H1 (cell line): Measurements from ENCODE around the gene SNX27.
A peak's percentile ranks its signal among the peaks of the same experiment; 100 is the strongest.

ENCODE experiments used
- ASH2L ChIP-seq: fragments of 200-600, 300-600 bp; sonication (generic); IDR thresholded peaks from one replicate; pipeline ENCODE4 v1.7.1; 2017; ENCODE audit warnings: low read length
- CHD2 ChIP-seq: IDR thresholded peaks from 2 replicates; pipeline ENCODE4 v1.6.1; 2012; ENCODE audit warnings: low read length, improper control_type of control experiment
- EP300 ChIP-seq, 2 experiments: IDR thresholded peaks; 1 replicate in 1 of 2; 2 replicates in 1 of 2; pipeline ENCODE4 v1.6.1; 2011 to 2012; ENCODE audit warnings: low read depth in 2 of 2, low read length in 2 of 2, mild to moderate bottlenecking in 2 of 2, borderline replicate concordance in 1 of 2, inconsistent platforms in 1 of 2, moderate library complexity in 1 of 2
- EZH2 ChIP-seq: fragments of 200-600 bp; sonication (generic); IDR thresholded peaks from 2 replicates; pipeline ENCODE4 v1.7.1; 2012; ENCODE audit warnings: low read depth, mild to moderate bottlenecking, moderate library complexity, low read length, inconsistent platforms; ENCODE audit not compliant: severe bottlenecking
- HDAC6 ChIP-seq: IDR thresholded peaks from one replicate; pipeline ENCODE4 v1.7.1; 2012; ENCODE audit warnings: low read depth, mild to moderate bottlenecking, inconsistent platforms, low read length, moderate library complexity
- MAFK ChIP-seq: IDR thresholded peaks from 2 replicates; pipeline ENCODE4 v1.6.1; 2012; ENCODE audit warnings: low read depth, mild to moderate bottlenecking, improper control_type of control experiment, low read length
- POLR2A ChIP-seq, 2 experiments: IDR thresholded peaks; 1 replicate in 1 of 2; 2 replicates in 1 of 2; pipeline ENCODE4 v1.6.1; 2011; ENCODE audit warnings: low read depth in 2 of 2, low read length in 2 of 2, mild to moderate bottlenecking in 2 of 2; ENCODE audit errors: control extremely low read depth in 1 of 2
- POLR2AphosphoS5 ChIP-seq: IDR thresholded peaks from 2 replicates; pipeline ENCODE4 v1.6.1; 2011; ENCODE audit warnings: low read depth, low read length
- SP4 ChIP-seq: IDR thresholded peaks from 2 replicates; pipeline ENCODE4 v1.6.1; 2012; ENCODE audit warnings: low read length, inconsistent platforms
- SUZ12 ChIP-seq: fragments of 200-600 bp; sonication (generic); IDR thresholded peaks from 2 replicates; pipeline ENCODE4 v1.6.1; 2012; ENCODE audit warnings: mild to moderate bottlenecking, inconsistent platforms, low read length, moderate library complexity, mixed read lengths
- TAF1 ChIP-seq: IDR thresholded peaks from 2 replicates; pipeline ENCODE4 v1.6.1; 2011; ENCODE audit warnings: mild to moderate bottlenecking, low read depth, low read length
- TF ChIP-seq, protein P1 (sequence below): IDR thresholded peaks from 2 replicates; pipeline ENCODE4 v1.6.1; 2011; ENCODE audit warnings: low read length, improper control_type of control experiment
- TF ChIP-seq, protein P2 (sequence below), 3 experiments: IDR thresholded peaks; 1 replicate in 2 of 3; 2 replicates in 1 of 3; pipeline versions ENCODE4 v1.5.1 to v1.6.1; 2011; ENCODE audit warnings: low read length in 3 of 3, mild to moderate bottlenecking in 3 of 3, inconsistent platforms in 2 of 3, low read depth in 1 of 3, moderate library complexity in 1 of 3; ENCODE audit not compliant: insufficient read depth in 1 of 3; ENCODE audit errors: control extremely low read depth in 1 of 3
- TF ChIP-seq, protein P3 (sequence below): IDR thresholded peaks from 2 replicates; pipeline ENCODE4 v1.6.1; 2012; ENCODE audit warnings: low read length, inconsistent platforms

DNA sequence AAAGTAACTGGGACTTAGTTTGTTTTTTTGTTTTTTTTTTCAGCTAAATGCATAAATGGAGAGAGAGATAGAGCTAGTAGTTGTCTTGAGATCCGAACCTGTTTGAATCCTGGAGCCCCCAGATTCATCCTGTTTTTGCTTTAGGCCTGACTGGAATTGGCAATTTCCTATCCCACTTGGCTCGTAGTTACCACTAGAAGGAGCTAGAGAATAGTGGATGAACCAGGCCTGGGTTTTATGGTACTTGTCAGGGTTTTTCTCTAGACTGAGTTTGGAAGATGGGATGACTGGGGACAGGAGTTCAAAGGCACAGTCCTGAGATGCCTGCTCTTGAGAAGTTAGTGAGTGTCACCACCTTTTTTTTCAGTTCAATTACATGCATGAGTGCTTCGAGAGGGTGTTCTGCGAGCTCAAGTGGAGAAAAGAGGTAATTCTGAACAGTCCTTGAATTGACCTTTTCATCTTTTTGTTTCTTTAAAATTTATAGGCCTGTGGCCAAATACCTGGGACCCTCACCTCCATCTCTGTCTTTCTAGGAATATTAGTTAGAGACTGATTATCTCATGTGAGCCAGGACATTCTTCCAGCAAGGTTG lies 81.3 kb downstream of the SNX27 start:
- TF ChIP-seq TAF1 (no peak), SUZ12 (no peak), CHD2 (no peak), MAFK (no peak), ASH2L (no peak), HDAC6 (no peak), POLR2A (IDR thresholded peaks at IDR 0.05; ENCODE audit: control extremely low read depth in 1 of 2, low read depth in 2 of 2, low read length in 2 of 2) (no peak), EP300 (IDR thresholded peaks at IDR 0.05; ENCODE audit: borderline replicate concordance in 1 of 2, low read depth in 2 of 2, low read length in 2 of 2) (no peak), EZH2 (no peak), POLR2AphosphoS5 (no peak), SP4 (no peak)
- TF ChIP-seq, protein P1, sequence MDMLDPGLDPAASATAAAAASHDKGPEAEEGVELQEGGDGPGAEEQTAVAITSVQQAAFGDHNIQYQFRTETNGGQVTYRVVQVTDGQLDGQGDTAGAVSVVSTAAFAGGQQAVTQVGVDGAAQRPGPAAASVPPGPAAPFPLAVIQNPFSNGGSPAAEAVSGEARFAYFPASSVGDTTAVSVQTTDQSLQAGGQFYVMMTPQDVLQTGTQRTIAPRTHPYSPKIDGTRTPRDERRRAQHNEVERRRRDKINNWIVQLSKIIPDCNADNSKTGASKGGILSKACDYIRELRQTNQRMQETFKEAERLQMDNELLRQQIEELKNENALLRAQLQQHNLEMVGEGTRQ: no peak
- TF ChIP-seq, protein P2, sequence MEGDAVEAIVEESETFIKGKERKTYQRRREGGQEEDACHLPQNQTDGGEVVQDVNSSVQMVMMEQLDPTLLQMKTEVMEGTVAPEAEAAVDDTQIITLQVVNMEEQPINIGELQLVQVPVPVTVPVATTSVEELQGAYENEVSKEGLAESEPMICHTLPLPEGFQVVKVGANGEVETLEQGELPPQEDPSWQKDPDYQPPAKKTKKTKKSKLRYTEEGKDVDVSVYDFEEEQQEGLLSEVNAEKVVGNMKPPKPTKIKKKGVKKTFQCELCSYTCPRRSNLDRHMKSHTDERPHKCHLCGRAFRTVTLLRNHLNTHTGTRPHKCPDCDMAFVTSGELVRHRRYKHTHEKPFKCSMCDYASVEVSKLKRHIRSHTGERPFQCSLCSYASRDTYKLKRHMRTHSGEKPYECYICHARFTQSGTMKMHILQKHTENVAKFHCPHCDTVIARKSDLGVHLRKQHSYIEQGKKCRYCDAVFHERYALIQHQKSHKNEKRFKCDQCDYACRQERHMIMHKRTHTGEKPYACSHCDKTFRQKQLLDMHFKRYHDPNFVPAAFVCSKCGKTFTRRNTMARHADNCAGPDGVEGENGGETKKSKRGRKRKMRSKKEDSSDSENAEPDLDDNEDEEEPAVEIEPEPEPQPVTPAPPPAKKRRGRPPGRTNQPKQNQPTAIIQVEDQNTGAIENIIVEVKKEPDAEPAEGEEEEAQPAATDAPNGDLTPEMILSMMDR (IDR thresholded peaks at IDR 0.05; ENCODE audit: control extremely low read depth in 1 of 3, insufficient read depth in 1 of 3, low read depth in 1 of 3, low read length in 3 of 3): peak in 2 of 3 experiments; percentile 82 to 88; a peak in 3 of 4 replicates
- TF ChIP-seq, protein P3, sequence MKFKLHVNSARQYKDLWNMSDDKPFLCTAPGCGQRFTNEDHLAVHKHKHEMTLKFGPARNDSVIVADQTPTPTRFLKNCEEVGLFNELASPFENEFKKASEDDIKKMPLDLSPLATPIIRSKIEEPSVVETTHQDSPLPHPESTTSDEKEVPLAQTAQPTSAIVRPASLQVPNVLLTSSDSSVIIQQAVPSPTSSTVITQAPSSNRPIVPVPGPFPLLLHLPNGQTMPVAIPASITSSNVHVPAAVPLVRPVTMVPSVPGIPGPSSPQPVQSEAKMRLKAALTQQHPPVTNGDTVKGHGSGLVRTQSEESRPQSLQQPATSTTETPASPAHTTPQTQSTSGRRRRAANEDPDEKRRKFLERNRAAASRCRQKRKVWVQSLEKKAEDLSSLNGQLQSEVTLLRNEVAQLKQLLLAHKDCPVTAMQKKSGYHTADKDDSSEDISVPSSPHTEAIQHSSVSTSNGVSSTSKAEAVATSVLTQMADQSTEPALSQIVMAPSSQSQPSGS: no peak
